Panc1 (cell line): ENCODE data around the gene IRX6. TPM values are rescaled to one million over a fixed set of nuclear protein-coding genes. Genes with fewer than 3 reads are reported as not detected.

ENCODE experiments used
- ATAC-seq: fragments of 200-7000 bp; cut with Tn5 transposase; 2 replicates; pipeline ENCODE4 v1.9.1; 2020; ENCODE audit warnings: mild to moderate bottlenecking, moderate library complexity
- BruUV-seq: library from RNA; stranded (reverse); fragments of 400-500 nt; replicated peaks from 2 replicates; lab custom pipeline; 2021; lab: Mats Ljungman, UMichigan
- CTCF ChIA-PET: fragments of 300-600 bp; sonication (Branson Sonifier 250); formaldehyde crosslinking; loops from one replicate; lab custom pipeline; 2022; ENCODE audit warnings: antibody characterized with exemption; lab: Charles Lee
- POLR2A ChIA-PET: fragments of 300-600 bp; sonication (Branson Sonifier 250); formaldehyde crosslinking; loops from one replicate; lab custom pipeline; 2022; ENCODE audit warnings: antibody characterized with exemption; lab: Charles Lee
- DNase-seq: peaks from one replicate; pipeline ENCODE4 v3.0.0-alpha.2; 2010; ENCODE audit warnings: low read depth, low spot score
- H3K27ac ChIP-seq: 2 replicates; pipeline ENCODE4 v1.5.1; 2011; ENCODE audit warnings: mild to moderate bottlenecking, low read length, inconsistent platforms
- H3K27me3 ChIP-seq: fragments of 200-500 bp; sonication (Bioruptor generic); 2 replicates; pipeline ENCODE4 v1.6.0; 2014; ENCODE audit warnings: low read length, inconsistent platforms; ENCODE audit not compliant: control insufficient read depth, insufficient read depth
- H3K36me3 ChIP-seq: fragments of 200-500 bp; sonication (Bioruptor generic); 2 replicates; pipeline ENCODE4 v1.5.1; 2014; ENCODE audit warnings: inconsistent platforms, mild to moderate bottlenecking, low read length, moderate library complexity; ENCODE audit not compliant: control insufficient read depth, insufficient read depth
- H3K4me1 ChIP-seq: 2 replicates; pipeline ENCODE4 v1.5.1; 2011; ENCODE audit warnings: inconsistent platforms, mild to moderate bottlenecking, low read length, moderate library complexity; ENCODE audit not compliant: control insufficient read depth, insufficient read depth
- H3K4me3 ChIP-seq, 2 experiments: 2 replicates each; pipeline ENCODE4 v1.5.1; 2011 to 2012; ENCODE audit warnings: low read depth in 2 of 2, low read length in 2 of 2, mild to moderate bottlenecking in 2 of 2, inconsistent platforms in 1 of 2, moderate library complexity in 1 of 2
- H3K9me3 ChIP-seq: fragments of 200-500 bp; sonication (Bioruptor generic); 2 replicates; pipeline ENCODE4 v1.5.1; 2014; ENCODE audit warnings: low read depth, mild to moderate bottlenecking, inconsistent platforms, low read length, moderate library complexity; ENCODE audit not compliant: control insufficient read depth, insufficient read depth
- POLR2AphosphoS5 ChIP-seq: IDR thresholded peaks from 2 replicates; pipeline ENCODE4 v1.6.1; 2012; ENCODE audit warnings: mild to moderate bottlenecking, low read depth, low read length, moderate library complexity
- SIN3A ChIP-seq: IDR thresholded peaks from 2 replicates; pipeline ENCODE4 v1.6.1; 2012; ENCODE audit warnings: low read depth, mild to moderate bottlenecking, low read length, moderate library complexity, borderline replicate concordance; ENCODE audit not compliant: insufficient read depth
- TCF7L2 ChIP-seq: IDR thresholded peaks from 2 replicates; pipeline ENCODE4 v1.6.1; 2011; ENCODE audit warnings: mild to moderate bottlenecking, low read depth, low read length, inconsistent platforms
- in situ Hi-C: cut with HindIII; loops from 2 replicates; pipeline ENCODE4 v1.10.0; 2016; ENCODE audit warnings: low sequenced_read_pairs, low pct_unique_long_range_greater_than_20kb
- intact Hi-C: fragments of 100-400 bp; cut with micrococcal nuclease; formaldehyde crosslinking; loops from one replicate; pipeline ENCODE4 v1.10.0; 2022; ENCODE audit not compliant: unreplicated experiment
- total RNA-seq: library from RNA; stranded (reverse); gene quantifications from one replicate; pipeline ENCODE4 v1.2.1, GENCODE V29; 2021; ENCODE audit not compliant: unreplicated experiment
- TF ChIP-seq, protein P1 (sequence below): fragments of 450-650 bp; IDR thresholded peaks from 2 replicates; pipeline ENCODE4 v1.5.1; 2017; ENCODE audit warnings: mild to moderate bottlenecking
- TF ChIP-seq, protein P2 (sequence below), 2 experiments: IDR thresholded peaks; 2 replicates each; pipeline ENCODE4 v1.6.1; 2011 to 2012; ENCODE audit warnings: low read depth in 2 of 2, control low read depth in 1 of 2, low read length in 1 of 2, mild to moderate bottlenecking in 1 of 2, moderate library complexity in 1 of 2; ENCODE audit not compliant: insufficient read depth in 1 of 2

The IRX6 gene
- total RNA-seq, 1 experiment from 2014 or later, result not detected

DNA sequence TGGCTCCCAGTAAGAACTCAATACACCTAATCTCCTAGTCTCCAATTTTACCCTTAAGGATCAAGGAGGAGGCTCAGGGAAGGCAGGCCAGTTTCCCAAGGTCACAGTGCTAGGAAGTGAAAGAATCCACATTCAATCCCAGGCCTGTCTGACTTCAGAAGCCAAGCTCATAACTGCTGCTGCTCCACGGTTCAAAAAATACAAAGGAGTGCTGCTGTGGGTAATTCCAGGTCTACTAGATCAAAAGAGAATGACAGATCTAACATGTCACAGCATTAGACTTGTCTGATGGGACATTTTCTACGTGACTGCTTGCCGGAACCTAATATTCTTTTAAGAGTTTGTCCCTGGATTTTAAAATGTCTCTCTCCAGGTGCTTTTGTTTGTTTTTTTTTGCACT is 48.8 kb upstream of the IRX6 start:
- Histone ChIP-seq H3K36me3 (no peaks in the 10 kb centered on the region), H3K27ac (no peak overlapping the region), H3K9me3 (no peaks in the 10 kb centered on the region), H3K4me1 (no peaks in the 10 kb centered on the region), H3K27me3 (peaks cover 2% of the 10 kb centered on the region), H3K4me3 (no peak overlapping the region)
- ChIA-PET CTCF (no interaction called here), POLR2A (no interaction called here)
- intact Hi-C loops, result no loop called here
- in situ Hi-C loops, result no loop called here
- ATAC-seq (no peak), DNase-seq (no peak)
- TF ChIP-seq POLR2AphosphoS5 (no peak), TCF7L2 (no peak), SIN3A (no peak)
- TF ChIP-seq, protein P1, sequence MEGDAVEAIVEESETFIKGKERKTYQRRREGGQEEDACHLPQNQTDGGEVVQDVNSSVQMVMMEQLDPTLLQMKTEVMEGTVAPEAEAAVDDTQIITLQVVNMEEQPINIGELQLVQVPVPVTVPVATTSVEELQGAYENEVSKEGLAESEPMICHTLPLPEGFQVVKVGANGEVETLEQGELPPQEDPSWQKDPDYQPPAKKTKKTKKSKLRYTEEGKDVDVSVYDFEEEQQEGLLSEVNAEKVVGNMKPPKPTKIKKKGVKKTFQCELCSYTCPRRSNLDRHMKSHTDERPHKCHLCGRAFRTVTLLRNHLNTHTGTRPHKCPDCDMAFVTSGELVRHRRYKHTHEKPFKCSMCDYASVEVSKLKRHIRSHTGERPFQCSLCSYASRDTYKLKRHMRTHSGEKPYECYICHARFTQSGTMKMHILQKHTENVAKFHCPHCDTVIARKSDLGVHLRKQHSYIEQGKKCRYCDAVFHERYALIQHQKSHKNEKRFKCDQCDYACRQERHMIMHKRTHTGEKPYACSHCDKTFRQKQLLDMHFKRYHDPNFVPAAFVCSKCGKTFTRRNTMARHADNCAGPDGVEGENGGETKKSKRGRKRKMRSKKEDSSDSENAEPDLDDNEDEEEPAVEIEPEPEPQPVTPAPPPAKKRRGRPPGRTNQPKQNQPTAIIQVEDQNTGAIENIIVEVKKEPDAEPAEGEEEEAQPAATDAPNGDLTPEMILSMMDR, result no peak
- TF ChIP-seq, protein P2, sequence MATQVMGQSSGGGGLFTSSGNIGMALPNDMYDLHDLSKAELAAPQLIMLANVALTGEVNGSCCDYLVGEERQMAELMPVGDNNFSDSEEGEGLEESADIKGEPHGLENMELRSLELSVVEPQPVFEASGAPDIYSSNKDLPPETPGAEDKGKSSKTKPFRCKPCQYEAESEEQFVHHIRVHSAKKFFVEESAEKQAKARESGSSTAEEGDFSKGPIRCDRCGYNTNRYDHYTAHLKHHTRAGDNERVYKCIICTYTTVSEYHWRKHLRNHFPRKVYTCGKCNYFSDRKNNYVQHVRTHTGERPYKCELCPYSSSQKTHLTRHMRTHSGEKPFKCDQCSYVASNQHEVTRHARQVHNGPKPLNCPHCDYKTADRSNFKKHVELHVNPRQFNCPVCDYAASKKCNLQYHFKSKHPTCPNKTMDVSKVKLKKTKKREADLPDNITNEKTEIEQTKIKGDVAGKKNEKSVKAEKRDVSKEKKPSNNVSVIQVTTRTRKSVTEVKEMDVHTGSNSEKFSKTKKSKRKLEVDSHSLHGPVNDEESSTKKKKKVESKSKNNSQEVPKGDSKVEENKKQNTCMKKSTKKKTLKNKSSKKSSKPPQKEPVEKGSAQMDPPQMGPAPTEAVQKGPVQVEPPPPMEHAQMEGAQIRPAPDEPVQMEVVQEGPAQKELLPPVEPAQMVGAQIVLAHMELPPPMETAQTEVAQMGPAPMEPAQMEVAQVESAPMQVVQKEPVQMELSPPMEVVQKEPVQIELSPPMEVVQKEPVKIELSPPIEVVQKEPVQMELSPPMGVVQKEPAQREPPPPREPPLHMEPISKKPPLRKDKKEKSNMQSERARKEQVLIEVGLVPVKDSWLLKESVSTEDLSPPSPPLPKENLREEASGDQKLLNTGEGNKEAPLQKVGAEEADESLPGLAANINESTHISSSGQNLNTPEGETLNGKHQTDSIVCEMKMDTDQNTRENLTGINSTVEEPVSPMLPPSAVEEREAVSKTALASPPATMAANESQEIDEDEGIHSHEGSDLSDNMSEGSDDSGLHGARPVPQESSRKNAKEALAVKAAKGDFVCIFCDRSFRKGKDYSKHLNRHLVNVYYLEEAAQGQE (IDR thresholded peaks at IDR 0.05; ENCODE audit: insufficient read depth in 1 of 2, low read depth in 2 of 2, low read length in 1 of 2), result no peak
- BruUV-seq, result no TSS peak

DNA sequence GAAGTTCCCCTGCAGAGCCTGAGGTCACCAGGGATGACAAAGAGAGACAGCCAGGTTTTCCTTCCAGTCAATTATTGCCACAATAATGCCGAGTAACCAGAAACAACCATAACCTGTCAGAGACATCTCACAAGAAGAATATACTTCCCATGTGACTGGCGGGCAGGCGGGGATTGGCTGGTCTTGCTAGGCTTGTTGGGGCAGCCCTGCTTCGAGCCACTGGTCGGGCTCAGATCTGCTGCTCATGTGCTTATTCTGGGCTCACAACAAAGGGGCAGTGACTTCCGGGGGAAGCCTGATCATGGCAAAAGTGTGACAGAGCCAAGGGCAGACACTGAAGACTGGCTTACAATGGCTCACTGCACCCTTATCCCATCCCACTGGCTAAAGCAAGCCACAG is 48.1 kb upstream of the IRX6 start:
- DNase-seq (no peak), ATAC-seq (no peak)
- Histone ChIP-seq H3K27ac (no peak overlapping the region), H3K9me3 (no peaks in the 10 kb centered on the region), H3K4me1 (no peaks in the 10 kb centered on the region), H3K4me3 (no peak overlapping the region), H3K27me3 (peaks cover 2% of the 10 kb centered on the region), H3K36me3 (no peaks in the 10 kb centered on the region)
- TF ChIP-seq, protein P1, result no peak
- TF ChIP-seq, protein P2 (IDR thresholded peaks at IDR 0.05; ENCODE audit: insufficient read depth in 1 of 2, low read depth in 2 of 2, low read length in 1 of 2), result no peak
- ChIA-PET CTCF (no interaction called here), POLR2A (no interaction called here)
- BruUV-seq, result no TSS peak
- in situ Hi-C loops (no loop called here), intact Hi-C loops (no loop called here)
